Measurements from ENCODE around the gene SUMO3. TPM values are rescaled to one million over a fixed set of nuclear protein-coding genes. Genes with fewer than 3 reads are reported as not detected.

Gene SUMO3
- total RNA-seq, 1 experiment from 2014 or later, result 82.9 TPM

DNA sequence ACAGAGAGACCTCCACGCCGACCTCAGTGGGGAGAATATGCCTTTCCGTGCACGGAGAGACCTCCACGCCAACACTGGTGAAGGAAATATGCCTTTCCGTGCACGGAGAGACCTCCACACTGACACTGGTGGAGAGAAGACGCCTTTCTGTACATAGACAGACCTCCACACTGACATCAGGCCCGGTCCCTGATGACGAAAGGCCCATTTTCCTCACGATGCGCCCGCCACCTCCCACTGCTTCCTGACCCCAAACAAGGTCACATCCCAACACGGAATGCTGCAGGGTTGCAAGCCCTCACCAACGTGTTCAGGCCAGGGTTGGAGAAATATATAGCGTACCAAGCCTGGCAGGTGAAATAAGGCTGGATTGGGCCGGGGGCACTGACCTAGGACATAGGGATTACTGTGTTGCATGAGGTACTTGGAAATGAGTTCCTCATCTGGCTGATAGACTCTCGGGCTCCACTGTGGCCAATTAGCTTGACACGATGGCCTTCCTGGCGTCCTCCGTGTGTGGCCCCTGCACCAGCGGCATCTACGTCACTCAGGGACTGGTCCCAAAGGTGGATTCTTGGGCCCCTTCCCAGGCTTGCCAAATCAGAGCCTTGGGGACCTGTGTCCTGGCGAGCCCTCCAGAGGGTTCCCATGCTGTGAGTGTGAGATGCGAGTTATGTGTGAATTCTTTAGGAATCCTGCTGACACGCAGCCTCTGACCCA is 16.5 kb upstream of the SUMO3 start:
- WGBS (ENCODE audit: extremely low coverage, insufficient read length, low lambda C conversion rate), result no CpG with 5 or more reads among the region's 26 CpGs

More for the DNA sequence above, 16.5 kb upstream of the SUMO3 start:
- H3K23ac ChIP-seq (ENCODE audit: insufficient read length, low read depth, low read length), result no peak overlapping the region
- no peaks in the 10 kb centered on the region for H3K4me1 ChIP-seq (ENCODE audit: insufficient read depth, low read length)
- H2BK15ac ChIP-seq (ENCODE audit: low read depth, low read length), result no peak overlapping the region
- TF ChIP-seq, protein P1, sequence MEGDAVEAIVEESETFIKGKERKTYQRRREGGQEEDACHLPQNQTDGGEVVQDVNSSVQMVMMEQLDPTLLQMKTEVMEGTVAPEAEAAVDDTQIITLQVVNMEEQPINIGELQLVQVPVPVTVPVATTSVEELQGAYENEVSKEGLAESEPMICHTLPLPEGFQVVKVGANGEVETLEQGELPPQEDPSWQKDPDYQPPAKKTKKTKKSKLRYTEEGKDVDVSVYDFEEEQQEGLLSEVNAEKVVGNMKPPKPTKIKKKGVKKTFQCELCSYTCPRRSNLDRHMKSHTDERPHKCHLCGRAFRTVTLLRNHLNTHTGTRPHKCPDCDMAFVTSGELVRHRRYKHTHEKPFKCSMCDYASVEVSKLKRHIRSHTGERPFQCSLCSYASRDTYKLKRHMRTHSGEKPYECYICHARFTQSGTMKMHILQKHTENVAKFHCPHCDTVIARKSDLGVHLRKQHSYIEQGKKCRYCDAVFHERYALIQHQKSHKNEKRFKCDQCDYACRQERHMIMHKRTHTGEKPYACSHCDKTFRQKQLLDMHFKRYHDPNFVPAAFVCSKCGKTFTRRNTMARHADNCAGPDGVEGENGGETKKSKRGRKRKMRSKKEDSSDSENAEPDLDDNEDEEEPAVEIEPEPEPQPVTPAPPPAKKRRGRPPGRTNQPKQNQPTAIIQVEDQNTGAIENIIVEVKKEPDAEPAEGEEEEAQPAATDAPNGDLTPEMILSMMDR (conservative IDR thresholded peaks at IDR 0.05), result no peak
- no peak overlapping the region for H4K91ac ChIP-seq (ENCODE audit: insufficient read length, low read depth, low read length)
- H2BK5ac ChIP-seq (ENCODE audit: insufficient read length, low read length), result no peak overlapping the region
- Mint-ChIP-seq H3K4me1 (peaks cover 3 to 9% of the 10 kb centered on the region in 2 experiments; a peak in 2 of 4 replicates), H3K27ac (no peak overlapping the region; a peak in 1 of 7 replicates), H3K9me3 (peaks cover 3 to 6% of the 10 kb centered on the region in 2 experiments; a peak in 4 of 5 replicates), H3K36me3 (ENCODE audit: insufficient read depth in 1 of 3, low read depth in 3 of 3) (no peaks in the 10 kb centered on the region; a peak in 1 of 7 replicates), H3K27me3 (ENCODE audit: low read depth) (peaks cover 7% of the 10 kb centered on the region), H3K4me3 (no peak overlapping the region)
- no peak overlapping the region for H2BK20ac ChIP-seq (ENCODE audit: low read depth, low read length, poor library complexity, severe bottlenecking)
- no peaks in the 10 kb centered on the region for H3K23me2 ChIP-seq (ENCODE audit: insufficient read length, low read depth, low read length, poor library complexity, severe bottlenecking)
- H3T11ph ChIP-seq (ENCODE audit: low read length), result no peak overlapping the region
- H3K4ac ChIP-seq (ENCODE audit: low read depth, low read length), result no peak overlapping the region
- no peak overlapping the region for H3K18ac ChIP-seq (ENCODE audit: insufficient read length, low read depth, low read length)
- H3K79me2 ChIP-seq (ENCODE audit: insufficient read depth, low read length), result no peaks in the 10 kb centered on the region
- no peaks in the 10 kb centered on the region for H3K79me1 ChIP-seq (ENCODE audit: insufficient read depth, low read depth, low read length, poor library complexity, severe bottlenecking)
- H2AFZ ChIP-seq (ENCODE audit: low read length), result no peak overlapping the region
- no peaks in the 10 kb centered on the region for H3K9me3 ChIP-seq (ENCODE audit: control insufficient read depth, low read depth, low read length)
- no peaks in the 10 kb centered on the region for H4K20me1 ChIP-seq (ENCODE audit: control insufficient read depth, insufficient read depth, insufficient read length)
- no peak overlapping the region for H3K9ac ChIP-seq (ENCODE audit: extremely low read depth, insufficient read length, low read length)
- H4K5ac ChIP-seq (ENCODE audit: insufficient read length, low read depth, low read length), result no peak overlapping the region
- H3K27me3 ChIP-seq (ENCODE audit: insufficient read depth, low read length), result no peaks in the 10 kb centered on the region
- H2BK12ac ChIP-seq (ENCODE audit: insufficient read length, low read depth, low read length), result no peak overlapping the region
- H2BK120ac ChIP-seq (ENCODE audit: low read depth, low read length, poor library complexity, severe bottlenecking), result no peak overlapping the region
- no peak overlapping the region for H3K4me2 ChIP-seq (ENCODE audit: insufficient read depth, insufficient read length, low read length)
- no peak overlapping the region for H3K27ac ChIP-seq (ENCODE audit: insufficient read length, low read depth, low read length)
- DNase-seq, result no peak
- no peak overlapping the region for H4K8ac ChIP-seq (replicated peaks; ENCODE audit: insufficient read length, low read depth, low read length)
- no peak overlapping the region for H2AK5ac ChIP-seq (ENCODE audit: insufficient read length, low read length)
- H3K14ac ChIP-seq (ENCODE audit: insufficient read depth, low read length), result no peak overlapping the region
- H3K56ac ChIP-seq (ENCODE audit: insufficient read length, low read depth, low read length), result no peak overlapping the region
